IMR-90 (cell line): ENCODE measurements around the gene SLC44A1. TPM values are rescaled to one million over a fixed set of nuclear protein-coding genes. Genes with fewer than 3 reads are reported as not detected.

Experiments used
- ATAC-seq: fragments of 200-7000 bp; cut with Tn5 transposase; 2 replicates; pipeline ENCODE4 v1.9.1; 2020; ENCODE audit warnings: low read depth, mild to moderate bottlenecking, moderate library complexity
- BruUV-seq: library from RNA; stranded (reverse); fragments of 400-500 nt; replicated peaks from 2 replicates; lab custom pipeline; 2021; lab: Mats Ljungman, UMichigan
- CTCF ChIA-PET: fragments of 300-600 bp; formaldehyde crosslinking; extraction: SDS; loops from one replicate; lab custom pipeline; 2021; ENCODE audit warnings: antibody characterized with exemption; lab: Yijun Ruan, JAX
- POLR2A ChIA-PET: fragments of 300-600 bp; sonication (Branson Sonifier 250); formaldehyde crosslinking; loops from one replicate; lab custom pipeline; 2022; ENCODE audit warnings: antibody characterized with exemption; ENCODE audit not compliant: unreplicated experiment; lab: Charles Lee
- DNase-seq: peaks from one replicate; pipeline ENCODE4 v3.0.0; 2013
- H2AFZ ChIP-seq: replicated peaks from 2 replicates; pipeline ENCODE3; 2013; ENCODE audit warnings: low read length, mild to moderate bottlenecking; ENCODE audit not compliant: poor library complexity
- H2AK5ac ChIP-seq: 2 replicates; pipeline ENCODE4 v1.6.1; 2013; ENCODE audit warnings: low read depth, low read length, inconsistent platforms
- H2AK9ac ChIP-seq: replicated peaks from 2 replicates; pipeline ENCODE3; 2013; ENCODE audit warnings: mild to moderate bottlenecking, low read depth, low read length, moderate library complexity; ENCODE audit not compliant: poor library complexity
- H2BK120ac ChIP-seq: 2 replicates; pipeline ENCODE4 v1.6.1; 2013; ENCODE audit warnings: low read depth, low read length, inconsistent platforms
- H2BK15ac ChIP-seq: 3 replicates; pipeline ENCODE4 v1.6.1; 2013; ENCODE audit warnings: low read depth, low read length, inconsistent platforms
- H2BK20ac ChIP-seq: 2 replicates; pipeline ENCODE4 v1.6.1; 2013; ENCODE audit warnings: low read depth, mild to moderate bottlenecking, inconsistent platforms, low read length, moderate library complexity
- H2BK5ac ChIP-seq: 2 replicates; pipeline ENCODE4 v1.6.1; 2013; ENCODE audit warnings: mild to moderate bottlenecking, low read depth, low read length, inconsistent platforms; ENCODE audit not compliant: poor library complexity, severe bottlenecking
- H3K14ac ChIP-seq: replicated peaks from 2 replicates; pipeline ENCODE4 v1.6.1; 2013; ENCODE audit warnings: low read depth, low read length, inconsistent platforms
- H3K18ac ChIP-seq: 2 replicates; pipeline ENCODE4 v1.6.1; 2013; ENCODE audit warnings: low read depth, low read length, control low read depth
- H3K23ac ChIP-seq: 2 replicates; pipeline ENCODE4 v1.6.1; 2013; ENCODE audit warnings: low read depth, low read length, inconsistent platforms
- H3K27ac ChIP-seq: 2 replicates; pipeline ENCODE4 v1.5.1; 2013; ENCODE audit warnings: mild to moderate bottlenecking, control low read depth, low read length; ENCODE audit not compliant: insufficient read depth
- H3K27me3 ChIP-seq: 2 replicates; pipeline ENCODE4 v1.6.1; 2013; ENCODE audit warnings: low read length; ENCODE audit not compliant: control insufficient read depth, insufficient read depth
- H3K36me3 ChIP-seq: 2 replicates; pipeline ENCODE4 v1.6.1; 2013; ENCODE audit warnings: low read length, mixed read lengths; ENCODE audit not compliant: control insufficient read depth, insufficient read depth
- H3K4ac ChIP-seq: 2 replicates; pipeline ENCODE4 v1.6.1; 2013; ENCODE audit warnings: low read depth, low read length, inconsistent platforms
- H3K4me1 ChIP-seq: 2 replicates; pipeline ENCODE4 v1.6.1; 2013; ENCODE audit warnings: low read length, mixed read lengths; ENCODE audit not compliant: control insufficient read depth, insufficient read depth
- H3K4me2 ChIP-seq: 2 replicates; pipeline ENCODE4 v1.6.1; 2013; ENCODE audit warnings: low read depth, mild to moderate bottlenecking, control low read depth, low read length, moderate library complexity
- H3K4me3 ChIP-seq: 2 replicates; pipeline ENCODE4 v1.5.1; 2013; ENCODE audit warnings: low read depth, mild to moderate bottlenecking, control low read depth, low read length, moderate library complexity; ENCODE audit not compliant: insufficient read depth
- H3K56ac ChIP-seq: 2 replicates; pipeline ENCODE4 v1.6.1; 2013; ENCODE audit warnings: low read length, inconsistent platforms; ENCODE audit not compliant: insufficient read depth; ENCODE audit errors: extremely low read depth
- H3K79me1 ChIP-seq, 2 experiments: 2 replicates each; pipeline ENCODE4 v1.6.1; 2013; ENCODE audit warnings: low read length in 2 of 2, inconsistent platforms in 1 of 2, low read depth in 1 of 2
- H3K9ac ChIP-seq: 2 replicates; pipeline ENCODE4 v1.6.1; 2013; ENCODE audit warnings: low read depth, low read length, control low read depth
- H3K9me1 ChIP-seq: 2 replicates; pipeline ENCODE4 v1.6.1; 2013; ENCODE audit warnings: low read length, inconsistent platforms; ENCODE audit not compliant: insufficient read depth
- H3K9me3 ChIP-seq: 2 replicates; pipeline ENCODE4 v1.6.1; 2013; ENCODE audit warnings: low read length; ENCODE audit not compliant: control insufficient read depth, insufficient read depth
- H4K20me1 ChIP-seq: 2 replicates; pipeline ENCODE4 v1.6.1; 2013; ENCODE audit warnings: low read length, inconsistent platforms; ENCODE audit not compliant: insufficient read depth
- H4K5ac ChIP-seq: 2 replicates; pipeline ENCODE4 v1.6.1; 2013; ENCODE audit warnings: mild to moderate bottlenecking, low read depth, low read length, control low read depth
- H4K8ac ChIP-seq, 2 experiments: 2 replicates each; pipeline ENCODE4 v1.6.1; 2013; ENCODE audit warnings: low read depth in 2 of 2, low read length in 2 of 2, control low read depth in 1 of 2, inconsistent platforms in 1 of 2
- H4K91ac ChIP-seq: 2 replicates; pipeline ENCODE4 v1.6.1; 2013; ENCODE audit warnings: low read depth, low read length, inconsistent platforms; ENCODE audit not compliant: insufficient read depth
- BHLHE40 ChIP-seq: fragments of 150-350 bp; IDR thresholded peaks from 2 replicates; pipeline ENCODE4 v1.6.1; 2016; ENCODE audit warnings: mild to moderate bottlenecking, low read depth, low read length
- NFE2L2 ChIP-seq: fragments of 150-350 bp; IDR thresholded peaks from 2 replicates; pipeline ENCODE4 v1.6.1; 2016; ENCODE audit warnings: low read depth, mild to moderate bottlenecking, low read length
- RAD21 ChIP-seq: IDR thresholded peaks from 2 replicates; pipeline ENCODE4 v1.6.1; 2012; ENCODE audit warnings: low read length, improper control_type of control experiment
- WGBS, 2 experiments: methylation state at CpG; one replicate each; pipeline versions ENCODE4 v1.1.5 to v1.1.7; 2013; ENCODE audit warnings: missing lambda C conversion rate in 2 of 2; ENCODE audit not compliant: insufficient read length in 1 of 2; ENCODE audit errors: extremely low coverage in 2 of 2; 5-methylcytosine and 5-hydroxymethylcytosine counted together
- dilution Hi-C: fragments of 300-500 bp; cut with HindIII; formaldehyde crosslinking; loops from one replicate; pipeline ENCODE4 v1.14.3; 2018; ENCODE audit warnings: low sequenced_read_pairs; ENCODE audit not compliant: unreplicated experiment
- in situ Hi-C: fragments of 300-500 bp; cut with MboI; formaldehyde crosslinking; loops from 3 replicates; pipeline ENCODE4 v1.14.3; 2019; ENCODE audit warnings: low sequenced_read_pairs, inconsistent platforms, mixed read lengths
- intact Hi-C: fragments of 100-400 bp; cut with micrococcal nuclease; formaldehyde crosslinking; loops from 2 replicates; pipeline ENCODE4 v1.10.0; 2022
- polyA plus RNA-seq, 3 experiments: library from polyadenylated mRNA; depleted of rRNA; stranded (reverse); fragments of >200 nt; gene quantifications; 2 replicates each; pipeline ENCODE4 v1.2.3, GENCODE V29; 2012; ENCODE audit warnings: low replicate concordance in 1 of 3
- total RNA-seq: library from RNA; depleted of rRNA; stranded (reverse); fragments of >200 nt; gene quantifications from 2 replicates; pipeline ENCODE4 v1.2.3, GENCODE V29; 2012
- TF ChIP-seq, protein P1 (sequence below): fragments of 150-350 bp; IDR thresholded peaks from 2 replicates; pipeline ENCODE4 v1.6.1; 2017; ENCODE audit warnings: mild to moderate bottlenecking, antibody characterized with exemption, low read length, low read depth

SLC44A1 gene
- total and polyA plus RNA-seq, 2 of the 4 experiments (the other 2 are of a cell fraction), result 5.2 to 21.7 TPM

DNA sequence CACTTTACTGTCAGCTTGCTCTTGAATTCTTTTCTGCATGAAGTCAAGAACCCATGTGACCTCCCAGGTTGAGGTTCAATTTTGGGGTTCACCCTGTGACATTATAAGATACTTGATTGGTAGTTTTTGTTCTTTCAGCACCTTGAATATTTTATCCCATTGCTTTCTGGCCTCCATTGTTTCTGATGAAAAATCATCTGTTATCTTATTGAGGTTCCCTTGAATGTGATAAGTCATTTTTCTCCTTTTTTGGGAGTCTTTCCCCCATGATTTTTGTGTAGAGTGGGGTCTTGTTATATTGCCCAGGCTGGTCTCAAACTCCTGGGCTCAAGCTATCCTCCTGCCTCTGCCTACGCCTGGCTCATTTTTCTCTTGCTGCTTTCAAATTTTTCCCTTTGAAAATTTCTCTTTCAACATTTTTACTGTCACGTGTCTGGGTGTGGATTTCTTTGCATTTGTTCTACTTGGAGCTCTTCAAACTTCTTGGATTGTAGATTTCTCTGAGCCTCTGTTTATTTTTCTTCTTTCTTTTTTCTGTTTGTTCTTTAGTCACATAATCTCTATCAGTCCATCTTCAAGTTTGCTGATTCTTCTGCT is 20.8 kb upstream of the SLC44A1 start:
- ChIA-PET POLR2A (no interaction called here), CTCF (no interaction called here)
- DNase-seq (no peak), ATAC-seq (no peak)
- Histone ChIP-seq H4K20me1 (no peaks in the 10 kb centered on the region), H2BK120ac (no peak overlapping the region), H3K4me1 (no peaks in the 10 kb centered on the region), H3K9me3 (peaks cover 9% of the 10 kb centered on the region), H4K5ac (no peak overlapping the region), H3K4ac (no peak overlapping the region), H4K91ac (no peak overlapping the region), H3K18ac (no peak overlapping the region), H2AK5ac (no peak overlapping the region), H3K23ac (no peak overlapping the region), H3K9ac (no peak overlapping the region), H3K56ac (no peak overlapping the region), H3K4me3 (no peak overlapping the region), H3K27ac (no peak overlapping the region), H3K36me3 (no peaks in the 10 kb centered on the region), H2BK5ac (no peak overlapping the region), H2AFZ (no peak overlapping the region), H3K14ac (no peak overlapping the region), H4K8ac (no peak overlapping the region), H2BK15ac (no peak overlapping the region), H3K4me2 (no peak overlapping the region), H3K27me3 (no peaks in the 10 kb centered on the region), H3K9me1 (no peaks in the 10 kb centered on the region), H2BK20ac (no peak overlapping the region), H2AK9ac (no peak overlapping the region), H3K79me1 (no peaks in the 10 kb centered on the region)
- BruUV-seq, result no TSS peak
- intact Hi-C loops, result no loop called here
- TF ChIP-seq BHLHE40 (no peak), NFE2L2 (no peak), RAD21 (no peak)
- TF ChIP-seq, protein P1, sequence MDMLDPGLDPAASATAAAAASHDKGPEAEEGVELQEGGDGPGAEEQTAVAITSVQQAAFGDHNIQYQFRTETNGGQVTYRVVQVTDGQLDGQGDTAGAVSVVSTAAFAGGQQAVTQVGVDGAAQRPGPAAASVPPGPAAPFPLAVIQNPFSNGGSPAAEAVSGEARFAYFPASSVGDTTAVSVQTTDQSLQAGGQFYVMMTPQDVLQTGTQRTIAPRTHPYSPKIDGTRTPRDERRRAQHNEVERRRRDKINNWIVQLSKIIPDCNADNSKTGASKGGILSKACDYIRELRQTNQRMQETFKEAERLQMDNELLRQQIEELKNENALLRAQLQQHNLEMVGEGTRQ, result no peak
- in situ Hi-C loops, result no loop called here
- dilution Hi-C loops, result no loop called here
- no CpG with 5 or more reads among the region's 2 CpGs for WGBS, 2 experiments
